Fibroblast of skin of left quadriceps (primary cell): ENCODE measurements around the gene ACTR3C.
"Not testable (repeated sequence)": the region's sequence is repeated elsewhere in the genome, so short reads cannot be mapped to it uniquely, and the experiment has no call there.

ENCODE experiments used
- DNase-seq, 2 experiments: peaks; one replicate each; pipeline ENCODE4 v3.0.0-alpha.2; 2013; ENCODE audit warnings: low read depth in 2 of 2

Gene ACTR3C

DNA sequence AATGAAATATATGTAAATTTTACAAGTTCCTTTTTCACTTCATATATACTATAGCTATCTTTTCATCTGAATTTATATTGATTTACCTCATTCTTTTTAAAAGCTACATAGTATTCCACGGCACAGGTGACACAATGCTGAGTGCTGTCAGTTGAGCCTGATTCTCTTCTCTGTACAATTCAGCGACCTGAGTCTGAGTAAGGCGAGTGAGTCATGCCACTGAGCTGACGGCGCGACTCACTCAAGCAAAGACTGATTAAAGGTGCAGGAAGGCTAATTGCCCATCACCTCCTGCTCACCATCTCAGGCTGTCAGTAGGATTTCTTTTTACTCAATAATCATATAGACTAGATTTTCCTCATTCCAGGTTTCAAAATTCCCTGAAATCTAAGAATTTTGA lies 39.7 kb downstream of the ACTR3C start:
- not testable (repeated sequence) for DNase-seq

DNA sequence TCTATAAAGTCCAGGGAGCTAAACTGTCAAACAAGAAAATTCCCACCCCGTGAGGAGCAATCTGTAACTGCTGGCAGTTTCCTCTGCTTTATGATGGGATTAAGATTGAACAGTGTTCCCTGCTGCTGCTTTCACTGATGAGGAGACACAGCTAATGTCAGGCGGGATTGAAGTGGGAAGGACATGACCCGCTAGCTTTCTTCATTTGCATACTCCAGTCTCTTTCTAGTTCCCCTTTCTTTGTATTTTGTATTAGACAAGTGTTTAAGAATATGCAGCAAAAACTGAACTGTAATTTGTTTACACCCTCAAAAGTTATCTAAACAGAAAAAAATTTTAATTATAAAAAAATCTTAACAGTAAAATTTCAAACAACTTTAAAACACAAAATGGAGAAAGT lies 40.2 kb downstream of the ACTR3C start:
- DNase-seq = not testable (repeated sequence)

GRCh38 chr7:150281681-150282403 lies 41.5 kb downstream of the ACTR3C start:
- DNase-seq = not testable (repeated sequence)

- not testable (repeated sequence) for DNase-seq
Observed at GRCh38 chr7:150278383-150278782, 45.0 kb downstream of the ACTR3C start.

DNA sequence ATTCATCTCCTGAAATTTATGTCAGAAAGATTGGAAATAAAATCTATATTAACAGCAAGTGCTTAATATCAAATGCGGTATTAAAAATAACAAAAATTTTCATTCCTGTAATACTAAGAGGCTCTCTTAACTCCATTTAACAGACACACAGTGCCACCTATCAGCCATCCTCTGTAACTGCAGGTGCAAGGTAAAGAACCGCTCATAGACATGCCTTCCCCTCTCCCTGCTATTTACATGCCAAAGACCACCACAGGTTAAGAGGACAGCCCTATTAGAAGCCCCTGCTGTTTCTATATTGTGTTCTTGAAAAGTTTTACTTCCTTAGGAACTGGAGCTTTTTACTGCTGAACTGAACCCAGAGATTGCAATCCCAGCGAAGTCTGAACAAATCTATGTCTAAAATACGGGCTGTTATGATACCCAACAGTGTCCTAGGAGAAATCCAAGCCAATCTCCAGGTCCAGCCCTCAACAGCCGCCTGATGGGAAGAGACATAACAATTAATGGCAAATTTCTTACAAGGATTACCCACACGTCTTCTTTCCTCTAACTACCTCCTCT lies 47.1 kb downstream of the ACTR3C start:
- not testable (repeated sequence) for DNase-seq

GRCh38 chr7:150271898-150272297 lies 51.4 kb downstream of the ACTR3C start:
- not testable (repeated sequence) for DNase-seq

DNA sequence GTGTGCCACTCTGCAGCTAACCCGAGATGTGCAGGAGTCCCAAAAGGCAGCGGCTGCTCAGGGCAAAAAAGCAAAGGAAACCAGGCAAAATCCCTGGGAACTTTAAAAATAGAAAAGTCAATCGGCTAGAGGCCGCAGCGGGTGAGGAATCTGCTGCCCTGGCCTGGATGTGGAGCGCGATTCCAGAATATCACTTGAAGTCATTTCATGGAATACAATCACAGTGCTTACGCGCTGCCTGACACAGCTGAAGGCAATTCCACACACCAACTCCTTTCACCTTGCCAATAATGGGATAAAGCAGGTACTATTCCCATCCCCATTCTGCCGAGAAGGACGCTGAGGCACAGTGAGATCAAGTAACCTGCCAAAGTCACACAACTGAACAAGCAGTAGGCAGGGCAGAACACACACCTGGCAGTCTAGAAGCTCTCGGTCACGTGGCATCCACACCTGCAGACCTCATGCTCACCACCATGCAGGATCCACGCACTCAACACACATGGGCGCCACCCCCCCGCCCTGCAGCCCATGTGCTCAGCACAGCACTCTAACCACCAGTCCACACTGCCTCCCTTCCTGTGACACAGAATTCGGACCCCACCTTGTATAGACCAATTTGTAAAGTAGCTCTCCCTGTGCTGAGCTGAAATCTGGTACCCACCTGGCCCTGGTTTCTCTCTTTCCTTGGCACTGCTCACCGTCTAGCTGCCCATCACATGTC lies 53.1 kb downstream of the ACTR3C start:
- DNase-seq = not testable (repeated sequence)

- DNase-seq = not testable (repeated sequence)
Observed at GRCh38 chr7:150268798-150269197, 54.5 kb downstream of the ACTR3C start.

- DNase-seq = not testable (repeated sequence)
Observed at GRCh38 chr7:150268287-150268686, 55.1 kb downstream of the ACTR3C start.

DNA sequence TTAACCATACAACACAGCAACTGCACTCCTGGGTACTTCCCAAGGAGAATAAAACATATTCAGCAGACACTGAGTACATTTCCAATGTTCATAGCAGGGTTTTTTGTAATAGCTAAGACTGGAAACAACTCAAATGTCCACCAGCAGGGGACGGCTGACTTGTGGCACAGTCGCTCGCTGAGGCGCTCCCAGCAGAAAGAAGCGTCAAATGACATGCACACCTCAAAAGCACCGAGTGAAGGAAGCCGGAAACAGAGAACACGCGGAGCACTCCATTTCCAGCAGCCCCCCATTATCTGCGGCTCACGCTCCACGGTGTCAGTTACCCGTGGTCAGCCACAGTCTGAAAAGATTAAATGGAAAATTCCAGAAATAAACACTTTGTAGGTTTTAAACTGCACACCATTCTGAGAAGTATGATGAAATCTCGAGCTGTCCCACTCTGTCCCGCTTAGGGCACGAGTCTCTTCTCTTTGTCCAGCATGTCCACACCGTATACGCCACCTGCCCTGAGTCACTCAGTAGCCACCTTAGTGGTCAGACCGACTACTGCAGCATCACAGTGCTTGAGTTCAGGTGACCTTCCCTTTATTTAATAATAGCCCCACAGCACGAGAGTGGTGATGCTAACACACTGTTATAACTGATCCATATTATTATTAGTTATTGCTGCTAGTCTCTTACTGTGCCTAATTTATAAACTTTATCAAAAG lies 56.2 kb downstream of the ACTR3C start:
- DNase-seq = not testable (repeated sequence)

DNA sequence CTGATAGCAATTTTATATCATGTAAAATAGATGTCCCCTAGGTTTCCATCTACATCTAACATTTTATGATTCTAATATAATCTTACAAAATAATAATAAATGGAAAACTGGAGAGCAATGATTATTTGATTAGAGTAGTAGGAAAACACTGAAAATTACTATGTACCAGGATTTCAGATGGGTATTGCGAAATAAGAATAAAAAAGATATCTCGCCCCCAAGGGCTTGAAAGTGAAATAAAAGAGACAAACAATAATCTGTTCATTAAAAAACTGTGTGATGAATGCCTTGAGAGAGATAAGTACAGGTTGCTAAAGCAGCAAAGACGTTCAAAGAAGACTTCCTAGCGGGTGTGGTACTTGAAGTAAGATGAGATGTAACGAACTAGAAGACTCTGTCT lies 60.7 kb downstream of the ACTR3C start:
- not testable (repeated sequence) for DNase-seq

DNA sequence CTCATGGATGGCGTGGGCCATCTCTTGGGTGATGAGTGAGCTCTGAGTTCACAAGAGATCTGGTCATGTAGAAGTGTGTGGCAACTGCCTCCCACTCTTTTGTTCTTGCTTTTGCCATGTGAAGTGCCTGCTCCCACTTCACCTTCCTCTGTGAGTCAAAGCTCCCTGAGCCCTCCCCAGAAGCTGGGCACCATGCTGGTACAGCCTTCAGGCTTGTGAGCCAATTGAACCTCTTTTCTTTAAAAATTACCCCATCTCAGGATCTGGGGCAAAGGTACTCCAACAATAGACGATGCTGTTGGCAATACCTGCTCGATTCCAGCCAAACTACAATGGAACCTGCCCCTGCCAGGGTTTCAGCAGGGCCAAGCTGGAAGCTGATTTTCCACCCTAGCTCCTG lies 75.6 kb downstream of the ACTR3C start:
- DNase-seq = not testable (repeated sequence)

DNA sequence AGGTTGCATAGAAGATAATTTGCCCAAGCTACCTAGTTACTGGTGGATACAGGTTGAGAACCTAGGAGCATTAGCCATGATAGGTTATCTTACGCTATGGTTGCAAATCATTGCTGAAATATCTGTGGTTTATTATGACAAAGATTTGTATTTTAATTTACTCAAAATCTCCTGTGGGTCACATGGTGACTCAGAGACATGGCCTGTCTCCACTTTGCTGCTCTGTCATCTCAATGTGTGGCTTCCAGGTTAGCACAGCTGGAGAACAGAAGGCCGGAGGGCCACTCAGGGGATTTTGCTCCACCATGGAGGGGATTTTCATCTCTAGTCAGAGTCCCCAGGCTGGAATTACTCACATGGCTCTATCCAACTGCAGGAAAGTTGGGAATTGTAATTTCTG lies 78.1 kb downstream of the ACTR3C start:
- not testable (repeated sequence) for DNase-seq

GRCh38 chr7:150242935-150243334 lies 80.4 kb downstream of the ACTR3C start:
- DNase-seq = not testable (repeated sequence)

DNA sequence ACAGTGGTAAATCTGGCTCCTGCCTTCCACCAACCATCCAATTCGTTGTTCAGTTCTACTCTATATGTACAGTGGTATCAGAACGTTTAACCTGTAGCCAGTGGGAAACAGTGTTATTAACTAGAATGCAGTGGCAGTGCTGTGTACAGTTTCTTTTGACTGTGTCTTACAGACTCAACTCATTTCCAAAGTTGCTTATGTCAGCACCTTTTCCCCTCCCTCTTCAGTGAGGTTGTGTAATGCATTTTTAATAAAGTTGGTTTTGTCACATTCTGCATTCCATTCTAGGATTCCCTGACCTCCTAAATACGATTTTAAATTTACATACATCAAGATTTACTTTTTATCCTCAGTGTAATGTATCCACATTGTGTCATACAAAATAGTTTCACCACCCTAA lies 97.9 kb downstream of the ACTR3C start:
- not testable (repeated sequence) for DNase-seq

DNA sequence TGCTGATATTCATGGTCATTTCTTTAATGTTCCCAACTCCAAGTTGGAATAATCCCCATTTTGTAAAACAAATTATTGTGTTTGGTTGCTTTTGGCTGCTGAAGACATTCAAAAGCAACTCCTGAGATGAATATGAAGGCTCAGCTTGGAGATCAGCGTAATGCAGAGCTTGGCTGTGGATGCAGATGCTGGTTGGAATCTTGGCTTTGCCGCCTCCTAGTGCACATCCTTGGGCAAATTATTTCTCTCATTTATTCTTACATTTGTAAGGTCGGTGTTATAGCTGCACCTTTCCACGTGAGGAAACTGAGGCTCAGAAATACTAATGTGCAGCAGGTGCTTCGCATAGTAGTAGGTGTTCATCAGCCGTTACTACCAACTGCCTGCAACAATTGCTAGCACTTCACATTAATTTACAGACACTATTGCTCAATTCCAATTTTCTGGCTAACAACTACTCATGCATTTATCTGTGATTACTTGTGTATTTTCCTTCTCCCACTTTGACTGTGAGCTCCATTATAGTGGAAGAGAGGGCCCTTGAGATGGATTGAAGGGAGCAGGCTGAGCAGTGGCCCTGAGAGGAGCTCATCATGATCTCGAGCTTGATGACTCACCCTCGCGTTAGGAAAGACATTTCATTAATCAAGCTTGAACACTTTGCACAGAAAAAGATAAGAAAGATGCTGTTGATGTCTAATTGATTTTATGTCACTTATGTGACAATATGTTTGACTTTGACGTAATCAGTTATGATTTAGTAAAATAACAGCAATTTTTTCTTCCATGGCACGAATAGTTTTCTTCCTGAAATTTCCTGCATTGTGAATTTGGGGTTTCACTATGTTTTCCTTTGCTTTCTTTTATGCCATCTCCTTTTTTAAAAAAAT lies 101.0 kb downstream of the ACTR3C start:
- DNase-seq = not testable (repeated sequence)

DNA sequence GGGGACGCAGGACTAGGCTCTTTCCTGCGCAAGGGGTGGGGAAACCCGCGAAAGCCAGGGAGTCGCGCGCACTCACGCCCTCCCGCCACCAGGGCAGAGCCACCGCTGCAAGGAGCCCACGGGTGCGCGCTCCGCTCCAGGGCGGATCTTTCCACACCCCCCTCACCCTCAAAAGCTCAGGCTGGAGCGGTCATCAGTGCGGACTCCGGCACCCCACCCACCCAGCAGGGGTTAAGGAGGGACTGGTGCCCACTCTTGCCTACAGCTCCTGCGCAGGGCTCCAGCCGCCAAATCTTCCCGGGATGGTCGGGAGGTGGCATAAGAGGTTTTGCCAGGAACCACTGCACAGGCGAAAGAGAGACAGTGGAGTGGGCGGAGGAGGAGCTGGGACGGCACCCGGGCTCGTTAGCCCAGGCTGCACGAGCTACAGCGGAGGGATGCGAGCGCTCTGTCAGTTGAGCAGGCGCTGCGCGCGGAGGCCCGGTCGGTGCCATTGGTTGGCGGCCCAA lies 102.6 kb downstream of the ACTR3C start:
- DNase-seq = not testable (repeated sequence)

DNA sequence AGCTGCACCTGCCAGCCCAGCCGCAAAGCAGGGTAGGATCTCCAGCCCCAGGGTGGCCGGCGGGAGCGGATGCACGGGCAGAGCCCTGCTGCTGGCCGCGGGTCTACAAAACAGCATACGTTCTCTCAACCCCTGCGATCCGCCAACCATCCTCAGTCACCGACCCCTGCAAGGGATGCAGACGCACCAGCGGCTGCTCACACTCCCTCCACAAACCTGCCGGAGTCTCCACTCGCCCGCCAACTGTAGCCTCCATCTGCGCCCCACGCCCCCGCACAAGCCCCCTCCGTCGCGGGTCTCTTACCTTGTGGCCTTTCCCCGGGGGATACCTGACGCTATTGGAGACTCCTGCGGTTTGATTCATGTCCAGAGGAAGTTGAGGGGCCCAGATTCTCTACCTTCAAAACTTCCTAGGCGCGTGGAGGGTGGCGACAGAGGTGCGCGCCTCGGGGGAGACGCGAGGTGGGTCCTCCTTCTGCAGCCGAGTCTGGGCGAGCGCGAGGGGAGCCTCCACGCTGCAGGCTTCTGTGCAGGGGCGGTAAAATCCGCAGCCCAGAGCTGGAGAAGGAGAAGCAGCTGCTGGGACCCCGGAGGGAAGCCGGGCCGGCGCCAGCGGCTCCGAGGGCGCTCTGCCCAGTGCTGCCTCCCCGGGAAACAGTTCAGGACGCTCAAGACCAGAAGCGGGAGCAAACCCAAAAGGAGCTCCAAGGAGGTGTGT lies 103.2 kb downstream of the ACTR3C start:
- DNase-seq = not testable (repeated sequence)

DNA sequence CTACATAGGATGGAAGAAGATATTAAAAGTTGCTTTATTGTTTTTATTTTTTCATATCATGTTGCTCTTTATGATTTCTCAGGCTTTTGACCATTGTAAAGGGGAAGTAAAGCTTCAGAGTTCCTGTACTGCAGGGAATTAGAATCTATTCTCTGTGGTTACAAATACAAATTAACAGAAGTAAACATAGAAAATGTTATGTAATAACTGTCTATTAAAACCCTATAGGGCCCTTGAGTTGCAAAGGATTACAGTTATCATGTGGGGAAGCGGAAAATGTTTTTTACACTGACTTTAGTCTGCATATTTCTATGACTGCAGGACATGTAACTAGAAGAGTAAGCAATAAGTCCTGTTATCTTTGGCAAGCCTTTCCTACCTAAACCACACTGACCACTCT lies 116.5 kb downstream of the ACTR3C start:
- DNase-seq = not testable (repeated sequence)

DNA sequence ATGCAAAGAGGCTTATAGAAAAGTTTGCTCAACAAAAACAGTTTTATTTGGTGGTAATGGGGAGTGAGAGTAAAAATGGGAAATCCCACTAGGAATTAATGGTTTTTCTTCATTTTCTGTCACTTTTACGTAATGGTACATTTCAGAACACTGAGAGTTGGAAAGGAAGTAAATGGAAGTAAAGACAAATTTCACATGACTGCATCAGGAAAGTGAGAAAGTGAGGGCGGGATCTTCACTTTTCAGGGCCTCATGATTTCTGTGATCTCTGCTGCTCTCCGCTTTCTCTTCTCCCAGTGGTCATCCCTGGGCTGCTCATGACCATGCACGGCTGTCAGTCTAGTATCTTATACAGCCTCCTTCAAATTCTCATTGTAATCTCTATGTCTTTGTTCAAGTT lies 117.5 kb downstream of the ACTR3C start:
- not testable (repeated sequence) for DNase-seq
